Gastrocnemius medialis (tissue), 4 donors: ENCODE results near the gene ELOVL2.

Experiments
- POLR2A ChIP-seq, 2 donors: fragments of 450-650 bp; IDR thresholded peaks; one replicate each; pipeline ENCODE4 v1.6.1; 2017; ENCODE audit warnings: antibody characterized with exemption in 2 of 2, mild to moderate bottlenecking in 2 of 2, moderate library complexity in 2 of 2
- TF ChIP-seq, protein P1 (sequence below), 5 experiments: fragments of 450-650 bp in 3 of 5; fragments of 200-600 bp in 2 of 5; sonication (generic) in 2 of 5; IDR thresholded peaks in 4 of 5; conservative IDR thresholded peaks in 1 of 5; 1 replicate in 4 of 5; 2 replicates in 1 of 5; pipeline ENCODE4 v1.5.1; 2016 to 2019; ENCODE audit warnings: antibody characterized with exemption in 5 of 5, mild to moderate bottlenecking in 3 of 5, moderate library complexity in 3 of 5

DNA sequence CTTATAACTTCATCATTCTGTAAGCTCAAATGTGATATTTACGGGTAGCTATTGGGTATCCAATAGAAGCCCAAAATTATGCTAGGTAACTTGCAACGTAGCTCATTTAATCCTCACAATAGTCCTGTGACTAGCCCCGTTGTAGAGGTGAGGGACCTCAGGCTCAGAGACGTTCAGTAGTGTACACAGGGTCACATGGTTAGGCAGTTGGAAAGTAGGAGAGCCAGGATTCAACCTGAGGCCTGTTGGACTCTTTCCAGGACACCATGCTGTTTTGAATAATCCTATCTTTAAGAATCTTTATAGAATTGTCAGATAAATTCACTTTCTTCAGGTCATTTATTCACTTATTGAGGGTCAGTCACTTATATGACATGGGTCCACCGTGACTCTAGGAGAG lies 9.2 kb upstream of the ELOVL2 start:
- TF ChIP-seq, protein P1, sequence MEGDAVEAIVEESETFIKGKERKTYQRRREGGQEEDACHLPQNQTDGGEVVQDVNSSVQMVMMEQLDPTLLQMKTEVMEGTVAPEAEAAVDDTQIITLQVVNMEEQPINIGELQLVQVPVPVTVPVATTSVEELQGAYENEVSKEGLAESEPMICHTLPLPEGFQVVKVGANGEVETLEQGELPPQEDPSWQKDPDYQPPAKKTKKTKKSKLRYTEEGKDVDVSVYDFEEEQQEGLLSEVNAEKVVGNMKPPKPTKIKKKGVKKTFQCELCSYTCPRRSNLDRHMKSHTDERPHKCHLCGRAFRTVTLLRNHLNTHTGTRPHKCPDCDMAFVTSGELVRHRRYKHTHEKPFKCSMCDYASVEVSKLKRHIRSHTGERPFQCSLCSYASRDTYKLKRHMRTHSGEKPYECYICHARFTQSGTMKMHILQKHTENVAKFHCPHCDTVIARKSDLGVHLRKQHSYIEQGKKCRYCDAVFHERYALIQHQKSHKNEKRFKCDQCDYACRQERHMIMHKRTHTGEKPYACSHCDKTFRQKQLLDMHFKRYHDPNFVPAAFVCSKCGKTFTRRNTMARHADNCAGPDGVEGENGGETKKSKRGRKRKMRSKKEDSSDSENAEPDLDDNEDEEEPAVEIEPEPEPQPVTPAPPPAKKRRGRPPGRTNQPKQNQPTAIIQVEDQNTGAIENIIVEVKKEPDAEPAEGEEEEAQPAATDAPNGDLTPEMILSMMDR (IDR thresholded peaks at IDR 0.05 in 4 of 5, conservative IDR thresholded peaks at IDR 0.05 in 1 of 5): no peak
- no peak for TF ChIP-seq POLR2A (IDR thresholded peaks at IDR 0.05)
